Esophagus squamous epithelium (tissue), 5 donors: ENCODE measurements around the gene LENG8. TPM values are rescaled to one million over a fixed set of nuclear protein-coding genes. Genes with fewer than 3 reads are reported as not detected.

ENCODE experiments used
- DNase-seq: peaks from one replicate; lab custom pipeline; 2025; lab: John Stamatoyannopoulos, UW
- H3K27ac ChIP-seq, 4 donors: fragments of 200-600 bp; sonication (generic); one replicate each; pipeline ENCODE4 v1.5.1; 2016 to 2019; ENCODE audit warnings: mild to moderate bottlenecking in 1 of 4
- H3K27me3 ChIP-seq, 4 donors: fragments of 200-600 bp; sonication (generic); 1 replicate in 3 of 4; 2 replicates in 1 of 4; pipeline versions ENCODE4 v1.5.1 to v1.6.0; 2017 to 2021; ENCODE audit warnings: antibody characterized with exemption in 1 of 4
- H3K36me3 ChIP-seq, 3 donors: fragments of 200-600 bp; sonication (generic); one replicate each; pipeline ENCODE4 v1.5.1; 2016 to 2019
- H3K4me1 ChIP-seq, 3 donors: fragments of 200-600 bp; sonication (generic); one replicate each; pipeline ENCODE4 v1.5.1; 2017 to 2019
- H3K4me3 ChIP-seq, 4 donors: fragments of 200-600 bp; sonication (generic); 1 replicate in 3 of 4; 2 replicates in 1 of 4; pipeline ENCODE4 v1.5.1; 2016 to 2019; ENCODE audit warnings: mild to moderate bottlenecking in 2 of 4, moderate library complexity in 1 of 4
- H3K9me3 ChIP-seq, 3 donors: fragments of 200-600 bp; sonication (generic); one replicate each; pipeline ENCODE4 v1.5.1; 2016 to 2019
- CTCF ChIP-seq, 6 experiments: fragments of 450-650 bp in 4 of 6; fragments of 200-600 bp in 2 of 6; sonication (generic) in 2 of 6; IDR thresholded peaks; one replicate each; pipeline ENCODE4 v1.5.1; 2016 to 2019; ENCODE audit warnings: antibody characterized with exemption in 6 of 6, mild to moderate bottlenecking in 4 of 6, moderate library complexity in 4 of 6
- POLR2A ChIP-seq, 4 donors: fragments of 450-650 bp; IDR thresholded peaks; one replicate each; pipeline ENCODE4 v1.6.1; 2017; ENCODE audit warnings: antibody characterized with exemption in 4 of 4, mild to moderate bottlenecking in 4 of 4, moderate library complexity in 3 of 4
- WGBS, 2 donors: methylation state at CpG; one replicate each; pipeline ENCODE4 v1.1.5; 2018; 5-methylcytosine and 5-hydroxymethylcytosine counted together
- intact Hi-C: fragments of 100-400 bp; cut with DNase I; formaldehyde crosslinking; loops from one replicate; pipeline ENCODE4 v1.15.0; 2022
- total RNA-seq, 4 donors: library from RNA; depleted of rRNA; stranded (reverse); fragments of >200 nt; gene quantifications; one replicate each; pipeline ENCODE4 v1.1.0, GENCODE V29; 2016
- donor health status: DM: yes; HTN: yes; CAD: no.

Gene LENG8
- total RNA-seq, 4 donors from 2014 or later: 22.9 to 95.2 (median 49.6) TPM

- Histone ChIP-seq H3K36me3 (peaks cover 29 to 52% (median 38%) of the 10 kb centered on the region in 3 donors), H3K9me3 (no peaks in the 10 kb centered on the region), H3K4me3 (peak overlapping the region; percentile 61 to 84 (median 73)), H3K27me3 (no peaks in the 10 kb centered on the region), H3K27ac (peak overlapping the region; percentile 95 to 100 (median 100)), H3K4me1 (peaks cover 14 to 65% (median 27%) of the 10 kb centered on the region in 3 donors)
- 49 to 61% methylated on average over 7 to 11 of the region's 15 CpGs for WGBS, 2 donors
- intact Hi-C loops: no loop called here
- TF ChIP-seq CTCF (IDR thresholded peaks at IDR 0.05) (no peak), POLR2A (IDR thresholded peaks at IDR 0.05) (no peak)
- no peak for DNase-seq
Observed at GRCh38 chr19:54462047-54462654, 13.2 kb downstream of the LENG8 start.

GRCh38 chr19:54462655-54463530, 13.9 kb downstream of the LENG8 start:
- intact Hi-C loops: no loop called here
- DNase-seq: no peak
- Histone ChIP-seq H3K9me3 (no peaks in the 10 kb centered on the region), H3K36me3 (peaks cover 22 to 45% (median 31%) of the 10 kb centered on the region in 3 donors), H3K4me3 (peak overlapping the region; percentile 61 to 84 (median 73)), H3K27ac (peak overlapping the region; percentile 95 to 100 (median 100)), H3K4me1 (peaks cover 14 to 65% (median 27%) of the 10 kb centered on the region in 3 donors), H3K27me3 (no peaks in the 10 kb centered on the region)
- 13 to 53% methylated on average over 3 to 4 of the region's 91 CpGs for WGBS, 2 donors
- TF ChIP-seq CTCF (IDR thresholded peaks at IDR 0.05) (peak in 3 of 6 experiments; percentile 7 to 38 (median 21)), POLR2A (IDR thresholded peaks at IDR 0.05) (no peak)

- TF ChIP-seq POLR2A (IDR thresholded peaks at IDR 0.05): peak in 3 of 4 donors; percentile 86 to 93 (median 92)
- TF ChIP-seq CTCF (IDR thresholded peaks at IDR 0.05): no peak
- intact Hi-C loops: no loop called here
- H3K9me3 ChIP-seq: no peaks in the 10 kb centered on the region
Observed at GRCh38 chr19:54463531-54464043, 14.6 kb downstream of the LENG8 start, which contains the start of gene LENG9. Gene LENG9, minus strand, starts transcription at chr19:54463778. Its CDS starts 252 bp downstream, at chr19:54463526.

GRCh38 chr19:54464044-54464629, 15.1 kb downstream of the LENG8 start:
- DNase-seq: peak; percentile 100
- Histone ChIP-seq H3K4me3 (peak overlapping the region; percentile 56 to 84 (median 68)), H3K4me1 (peaks cover 16 to 70% (median 27%) of the 10 kb centered on the region in 3 donors), H3K27ac (peak overlapping the region; percentile 95 to 100 (median 100)), H3K36me3 (peaks cover 11 to 32% (median 19%) of the 10 kb centered on the region in 3 donors), H3K9me3 (no peaks in the 10 kb centered on the region), H3K27me3 (peaks cover 0 to under 1% (median 0%) of the 10 kb centered on the region in 4 donors)
- intact Hi-C loops: no loop called here
- TF ChIP-seq POLR2A (IDR thresholded peaks at IDR 0.05) (no peak), CTCF (IDR thresholded peaks at IDR 0.05) (no peak)
- 0 to 1% methylated on average over 18 to 22 of the region's 26 CpGs for WGBS, 2 donors

More at GRCh38 chr19:54463531-54464043, 14.6 kb downstream of the LENG8 start, which contains the start of gene LENG9:
- peak; percentile 100 for DNase-seq
- peaks cover 15 to 38% (median 24%) of the 10 kb centered on the region in 3 donors for H3K36me3 ChIP-seq
- peak within 1 kb of the TSS; percentile 95 to 100 (median 100) for H3K27ac ChIP-seq
- peaks cover 14 to 67% (median 27%) of the 10 kb centered on the region in 3 donors for H3K4me1 ChIP-seq
- WGBS, 2 donors: 0 to 2% methylated on average over 11 to 19 of the region's 41 CpGs
- no peaks in the 10 kb centered on the region for H3K27me3 ChIP-seq
- peak within 1 kb of the TSS; percentile 61 to 84 (median 73) for H3K4me3 ChIP-seq
